A549 (cell line): ENCODE data around the gene ERH. TPM values are rescaled to one million over a fixed set of nuclear protein-coding genes. Genes with fewer than 3 reads are reported as not detected.

Experiments
- ATAC-seq, 2 experiments: fragments of 200-7000 bp in 1 of 2; fragments of >200 bp in 1 of 2; cut with Nextera tagmentation in 1 of 2; cut with Tn5 transposase in 1 of 2; 3 replicates each; pipeline versions ENCODE4 v1.8.0 to v1.9.1; 2018 to 2020; ENCODE audit warnings: mild to moderate bottlenecking in 1 of 2, moderate library complexity in 1 of 2
- CTCF ChIA-PET: fragments of 300-600 bp; sonication (Branson Sonifier 250); formaldehyde crosslinking; extraction: SDS; loops from one replicate; lab custom pipeline; 2021; ENCODE audit warnings: antibody characterized with exemption, inconsistent platforms; lab: Yijun Ruan, JAX
- POLR2A ChIA-PET: fragments of 350-600 bp; formaldehyde crosslinking; extraction: SDS; loops from one replicate; lab custom pipeline; 2021; ENCODE audit warnings: antibody characterized with exemption, inconsistent platforms; lab: Yijun Ruan, JAX
- DNase-seq, 2 experiments: peaks; one replicate each; pipeline versions ENCODE4 v3.0.0 to v3.0.0-alpha.2; 2011 to 2016; ENCODE audit warnings: low read depth in 1 of 2, low spot score in 1 of 2
- FAIRE-seq: peaks from 2 replicates; lab custom pipeline; 2011; peaks lifted over from hg19 to GRCh38; lab: Jason Lieb, UNC
- H3K27ac ChIP-seq, 2 experiments: fragments of >200 bp; sonication (Bioruptor Twin); formaldehyde crosslinking; 3 replicates each; pipeline ENCODE4 v1.5.1; 2016 to 2017
- H3K4me1 ChIP-seq: fragments of >200 bp; sonication (Bioruptor Twin); formaldehyde crosslinking; 3 replicates; pipeline ENCODE4 v1.6.1; 2016
- H3K4me2 ChIP-seq: fragments of >200 bp; sonication (Bioruptor Twin); formaldehyde crosslinking; 3 replicates; pipeline ENCODE4 v1.6.1; 2016
- H3K4me3 ChIP-seq: fragments of >200 bp; sonication (Bioruptor Twin); formaldehyde crosslinking; 3 replicates; pipeline ENCODE4 v1.5.1; 2016
- H3K9me3 ChIP-seq: fragments of >200 bp; sonication (Bioruptor Twin); formaldehyde crosslinking; 3 replicates; pipeline ENCODE4 v1.6.1; 2016
- CBX2 ChIP-seq: fragments of 200-600 bp; sonication (generic); IDR thresholded peaks from 2 replicates; pipeline ENCODE4 v1.6.1; 2016; ENCODE audit warnings: low read depth, mild to moderate bottlenecking, borderline replicate concordance
- CEBPB ChIP-seq, 2 experiments: fragments of >200 bp in 1 of 2; sonication (Bioruptor Twin) in 1 of 2; formaldehyde crosslinking in 1 of 2; IDR thresholded peaks; 2 replicates each; pipeline ENCODE4 v1.6.1; 2012 to 2016
- EHF ChIP-seq: fragments of 250-450 bp; sonication (Bioruptor Pico); IDR thresholded peaks from 2 replicates; pipeline ENCODE4 v1.5.0; 2020; ENCODE audit warnings: mild to moderate bottlenecking
- ESRRA ChIP-seq: fragments of 150-350 bp; IDR thresholded peaks from 2 replicates; pipeline ENCODE4 v1.6.1; 2014; ENCODE audit warnings: mild to moderate bottlenecking, low read length, borderline replicate concordance
- FOSL2 ChIP-seq, 2 experiments: fragments of 450-650 bp in 1 of 2; fragments of >200 bp in 1 of 2; sonication (Bioruptor Twin) in 1 of 2; formaldehyde crosslinking; IDR thresholded peaks; 2 replicates each; pipeline versions ENCODE4 v1.5.0 to v1.6.1; 2016 to 2020; ENCODE audit warnings: mild to moderate bottlenecking in 1 of 2, moderate library complexity in 1 of 2
- GATA3 ChIP-seq: IDR thresholded peaks from 2 replicates; pipeline ENCODE4 v1.6.1; 2012; ENCODE audit warnings: borderline replicate concordance
- HOXB5 ChIP-seq: fragments of 250-450 bp; sonication (Bioruptor Pico); IDR thresholded peaks from 2 replicates; pipeline ENCODE4 v1.5.0; 2020; ENCODE audit warnings: mild to moderate bottlenecking, moderate library complexity
- NFE2L2 ChIP-seq: fragments of 150-350 bp; conservative IDR thresholded peaks from 2 replicates; pipeline ENCODE4 v1.6.1; 2014; ENCODE audit warnings: low read length
- RAD21 ChIP-seq, 2 experiments: fragments of >200 bp in 1 of 2; sonication (Bioruptor Twin) in 1 of 2; formaldehyde crosslinking in 1 of 2; IDR thresholded peaks in 1 of 2; conservative IDR thresholded peaks in 1 of 2; 2 replicates in 1 of 2; 3 replicates in 1 of 2; pipeline ENCODE4 v1.6.1; 2012 to 2018; ENCODE audit warnings: inconsistent platforms in 1 of 2
- ZC3H11A ChIP-seq: fragments of 450-650 bp; IDR thresholded peaks from 2 replicates; pipeline ENCODE4 v1.6.1; 2014; ENCODE audit warnings: antibody characterized with exemption, mild to moderate bottlenecking
- WGBS: methylation state at CpG from one replicate; pipeline ENCODE4 v1.1.6; 2017; ENCODE audit errors: missing lambda C conversion rate; 5-methylcytosine and 5-hydroxymethylcytosine counted together
- polyA plus RNA-seq, 4 experiments: library from polyadenylated mRNA; depleted of rRNA in 3 of 4; stranded (reverse); fragments of >200 nt; fragmentation: RNase III in 1 of 4; extraction: RNeasy Plus Mini Kit Qiagen cat#74134 plus additional on column Dnase treatment in 1 of 4; gene quantifications; 2 replicates in 3 of 4; 3 replicates in 1 of 4; pipeline ENCODE4 v1.2.3, GENCODE V29; 2011 to 2017
- TF ChIP-seq, protein P1 (sequence below): fragments of 250-450 bp; sonication (Bioruptor Pico); IDR thresholded peaks from 2 replicates; pipeline ENCODE4 v1.5.0; 2021; ENCODE audit warnings: mild to moderate bottlenecking, moderate library complexity, borderline replicate concordance
- TF ChIP-seq, protein P2 (sequence below): fragments of >200 bp; sonication (Bioruptor Twin); formaldehyde crosslinking; IDR thresholded peaks from 3 replicates; pipeline ENCODE4 v1.6.1; 2016
- TF ChIP-seq, protein P3 (sequence below): fragments of 200-600 bp; sonication (generic); IDR thresholded peaks from 2 replicates; pipeline ENCODE4 v1.6.1; 2016; ENCODE audit warnings: antibody characterized with exemption, mild to moderate bottlenecking, moderate library complexity
- TF ChIP-seq, protein P4 (sequence below): fragments of >200 bp; sonication (Bioruptor Twin); formaldehyde crosslinking; IDR thresholded peaks from 2 replicates; pipeline ENCODE4 v1.6.1; 2016
- TF ChIP-seq, protein P5 (sequence below): fragments of 450-650 bp; IDR thresholded peaks from 2 replicates; pipeline ENCODE4 v1.6.1; 2014; ENCODE audit warnings: antibody characterized with exemption
- TF ChIP-seq, protein P6 (sequence below): IDR thresholded peaks from 2 replicates; pipeline ENCODE4 v1.6.1; 2012
- TF ChIP-seq, protein P7 (sequence below): fragments of >200 bp; sonication (Bioruptor Twin); formaldehyde crosslinking; IDR thresholded peaks from 3 replicates; pipeline ENCODE4 v1.5.1; 2016

ERH gene
- polyA plus RNA-seq, 2 of the 4 experiments (the other 2 are of a cell fraction) = 377 to 562 TPM

DNA sequence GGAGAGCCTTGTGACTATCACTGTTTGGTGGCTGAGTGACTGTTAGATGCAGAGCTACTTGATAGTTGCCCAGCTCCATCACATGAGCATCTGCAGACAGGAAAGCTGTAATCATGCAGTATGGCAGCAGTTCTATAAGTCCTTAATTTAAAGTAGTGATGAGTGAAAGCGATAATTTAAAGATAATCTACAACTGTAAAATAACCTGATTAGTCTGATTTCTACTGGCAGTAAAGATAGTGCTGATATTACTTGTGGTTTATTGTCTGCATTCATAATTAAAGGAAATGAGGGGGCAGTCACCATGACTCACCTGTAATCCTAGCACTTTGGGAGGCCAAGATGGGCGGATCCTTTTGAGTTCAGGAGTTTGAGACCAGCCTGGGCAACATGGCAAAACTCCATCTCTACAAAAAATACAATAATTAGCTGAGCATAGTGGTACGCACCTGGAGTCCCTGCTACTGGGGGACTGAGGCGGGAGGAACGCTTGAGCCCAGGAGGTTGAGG, 45.3 kb upstream of the ERH start:
- no peaks in the 10 kb centered on the region for H3K4me1 ChIP-seq
- CTCF ChIA-PET = interaction anchor here (1.1 to 2.0 kb wide), 3 partner anchors 16 to 202 kb away, joined by 3 to 7 read pairs (median 4); no protein-coding TSS in a partner anchor
- no peak overlapping the region for H3K4me3 ChIP-seq
- no peak overlapping the region for H3K27ac ChIP-seq
- POLR2A ChIA-PET = no interaction called here
- ATAC-seq = no peak
- 98% methylated on average over 5 of the region's 5 CpGs for WGBS
- TF ChIP-seq RAD21 (conservative IDR thresholded peaks at IDR 0.05 in 1 of 2, IDR thresholded peaks at IDR 0.05 in 1 of 2) (no peak), EHF (CRISPR knock-in tag) (no peak), HOXB5 (CRISPR knock-in tag) (no peak), CBX2 (no peak), ZC3H11A (no peak), NFE2L2 (no peak), CEBPB (IDR thresholded peaks at IDR 0.05) (no peak), ESRRA (no peak), FOSL2 (IDR thresholded peaks at IDR 0.05) (no peak), FOSL2 (CRISPR knock-in tag; IDR thresholded peaks at IDR 0.05) (no peak), GATA3 (no peak)
- TF ChIP-seq, protein P1, sequence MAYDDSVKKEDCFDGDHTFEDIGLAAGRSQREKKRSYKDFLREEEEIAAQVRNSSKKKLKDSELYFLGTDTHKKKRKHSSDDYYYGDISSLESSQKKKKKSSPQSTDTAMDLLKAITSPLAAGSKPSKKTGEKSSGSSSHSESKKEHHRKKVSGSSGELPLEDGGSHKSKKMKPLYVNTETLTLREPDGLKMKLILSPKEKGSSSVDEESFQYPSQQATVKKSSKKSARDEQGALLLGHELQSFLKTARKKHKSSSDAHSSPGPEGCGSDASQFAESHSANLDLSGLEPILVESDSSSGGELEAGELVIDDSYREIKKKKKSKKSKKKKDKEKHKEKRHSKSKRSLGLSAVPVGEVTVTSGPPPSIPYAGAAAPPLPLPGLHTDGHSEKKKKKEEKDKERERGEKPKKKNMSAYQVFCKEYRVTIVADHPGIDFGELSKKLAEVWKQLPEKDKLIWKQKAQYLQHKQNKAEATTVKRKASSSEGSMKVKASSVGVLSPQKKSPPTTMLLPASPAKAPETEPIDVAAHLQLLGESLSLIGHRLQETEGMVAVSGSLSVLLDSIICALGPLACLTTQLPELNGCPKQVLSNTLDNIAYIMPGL (CRISPR knock-in tag) = no peak
- TF ChIP-seq, protein P2, sequence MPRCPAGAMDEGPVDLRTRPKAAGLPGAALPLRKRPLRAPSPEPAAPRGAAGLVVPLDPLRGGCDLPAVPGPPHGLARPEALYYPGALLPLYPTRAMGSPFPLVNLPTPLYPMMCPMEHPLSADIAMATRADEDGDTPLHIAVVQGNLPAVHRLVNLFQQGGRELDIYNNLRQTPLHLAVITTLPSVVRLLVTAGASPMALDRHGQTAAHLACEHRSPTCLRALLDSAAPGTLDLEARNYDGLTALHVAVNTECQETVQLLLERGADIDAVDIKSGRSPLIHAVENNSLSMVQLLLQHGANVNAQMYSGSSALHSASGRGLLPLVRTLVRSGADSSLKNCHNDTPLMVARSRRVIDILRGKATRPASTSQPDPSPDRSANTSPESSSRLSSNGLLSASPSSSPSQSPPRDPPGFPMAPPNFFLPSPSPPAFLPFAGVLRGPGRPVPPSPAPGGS = no peak
- TF ChIP-seq, protein P3, sequence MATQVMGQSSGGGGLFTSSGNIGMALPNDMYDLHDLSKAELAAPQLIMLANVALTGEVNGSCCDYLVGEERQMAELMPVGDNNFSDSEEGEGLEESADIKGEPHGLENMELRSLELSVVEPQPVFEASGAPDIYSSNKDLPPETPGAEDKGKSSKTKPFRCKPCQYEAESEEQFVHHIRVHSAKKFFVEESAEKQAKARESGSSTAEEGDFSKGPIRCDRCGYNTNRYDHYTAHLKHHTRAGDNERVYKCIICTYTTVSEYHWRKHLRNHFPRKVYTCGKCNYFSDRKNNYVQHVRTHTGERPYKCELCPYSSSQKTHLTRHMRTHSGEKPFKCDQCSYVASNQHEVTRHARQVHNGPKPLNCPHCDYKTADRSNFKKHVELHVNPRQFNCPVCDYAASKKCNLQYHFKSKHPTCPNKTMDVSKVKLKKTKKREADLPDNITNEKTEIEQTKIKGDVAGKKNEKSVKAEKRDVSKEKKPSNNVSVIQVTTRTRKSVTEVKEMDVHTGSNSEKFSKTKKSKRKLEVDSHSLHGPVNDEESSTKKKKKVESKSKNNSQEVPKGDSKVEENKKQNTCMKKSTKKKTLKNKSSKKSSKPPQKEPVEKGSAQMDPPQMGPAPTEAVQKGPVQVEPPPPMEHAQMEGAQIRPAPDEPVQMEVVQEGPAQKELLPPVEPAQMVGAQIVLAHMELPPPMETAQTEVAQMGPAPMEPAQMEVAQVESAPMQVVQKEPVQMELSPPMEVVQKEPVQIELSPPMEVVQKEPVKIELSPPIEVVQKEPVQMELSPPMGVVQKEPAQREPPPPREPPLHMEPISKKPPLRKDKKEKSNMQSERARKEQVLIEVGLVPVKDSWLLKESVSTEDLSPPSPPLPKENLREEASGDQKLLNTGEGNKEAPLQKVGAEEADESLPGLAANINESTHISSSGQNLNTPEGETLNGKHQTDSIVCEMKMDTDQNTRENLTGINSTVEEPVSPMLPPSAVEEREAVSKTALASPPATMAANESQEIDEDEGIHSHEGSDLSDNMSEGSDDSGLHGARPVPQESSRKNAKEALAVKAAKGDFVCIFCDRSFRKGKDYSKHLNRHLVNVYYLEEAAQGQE = no peak
- TF ChIP-seq, protein P4, sequence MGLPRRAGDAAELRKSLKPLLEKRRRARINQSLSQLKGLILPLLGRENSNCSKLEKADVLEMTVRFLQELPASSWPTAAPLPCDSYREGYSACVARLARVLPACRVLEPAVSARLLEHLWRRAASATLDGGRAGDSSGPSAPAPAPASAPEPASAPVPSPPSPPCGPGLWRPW = no peak
- TF ChIP-seq, protein P5, sequence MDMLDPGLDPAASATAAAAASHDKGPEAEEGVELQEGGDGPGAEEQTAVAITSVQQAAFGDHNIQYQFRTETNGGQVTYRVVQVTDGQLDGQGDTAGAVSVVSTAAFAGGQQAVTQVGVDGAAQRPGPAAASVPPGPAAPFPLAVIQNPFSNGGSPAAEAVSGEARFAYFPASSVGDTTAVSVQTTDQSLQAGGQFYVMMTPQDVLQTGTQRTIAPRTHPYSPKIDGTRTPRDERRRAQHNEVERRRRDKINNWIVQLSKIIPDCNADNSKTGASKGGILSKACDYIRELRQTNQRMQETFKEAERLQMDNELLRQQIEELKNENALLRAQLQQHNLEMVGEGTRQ = no peak
- no peak for FAIRE-seq
- no peak for DNase-seq
- H3K4me2 ChIP-seq = no peak overlapping the region
- H3K9me3 ChIP-seq = no peaks in the 10 kb centered on the region

DNA sequence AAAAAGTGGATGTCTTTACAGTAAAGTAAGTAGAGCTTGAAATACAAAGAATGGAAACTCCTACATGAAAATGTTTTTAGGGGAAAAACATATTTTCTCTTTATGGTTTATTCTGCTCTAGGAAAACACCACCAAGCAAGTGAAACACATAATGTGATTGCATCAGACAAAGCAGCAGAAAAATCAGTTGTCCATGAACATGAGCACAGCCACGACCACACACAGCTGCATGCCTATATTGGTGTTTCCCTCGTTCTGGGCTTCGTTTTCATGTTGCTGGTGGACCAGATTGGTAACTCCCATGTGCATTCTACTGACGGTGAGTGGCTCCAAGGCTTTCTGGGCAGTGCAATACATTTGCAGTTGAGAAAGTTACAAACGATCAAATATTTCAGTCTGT, 43.8 kb upstream of the ERH start:
- H3K4me2 ChIP-seq = no peak overlapping the region
- no peak for FAIRE-seq
- no peak for DNase-seq
- no peaks in the 10 kb centered on the region for H3K4me1 ChIP-seq
- no peak for ATAC-seq
- ChIA-PET POLR2A (interaction anchor here (0.6 kb wide), 1 partner anchor 44 kb away, joined by 3 read pairs; the partner anchor contains the start of genes ERH and SLC39A9), CTCF (interaction anchor here (0.7 to 1.2 kb wide), 3 partner anchors 18 to 181 kb away, joined by 3 to 4 read pairs (median 3); no protein-coding TSS in a partner anchor)
- H3K4me3 ChIP-seq = no peak overlapping the region
- 83% methylated on average over 5 of the region's 5 CpGs for WGBS
- TF ChIP-seq, protein P6, sequence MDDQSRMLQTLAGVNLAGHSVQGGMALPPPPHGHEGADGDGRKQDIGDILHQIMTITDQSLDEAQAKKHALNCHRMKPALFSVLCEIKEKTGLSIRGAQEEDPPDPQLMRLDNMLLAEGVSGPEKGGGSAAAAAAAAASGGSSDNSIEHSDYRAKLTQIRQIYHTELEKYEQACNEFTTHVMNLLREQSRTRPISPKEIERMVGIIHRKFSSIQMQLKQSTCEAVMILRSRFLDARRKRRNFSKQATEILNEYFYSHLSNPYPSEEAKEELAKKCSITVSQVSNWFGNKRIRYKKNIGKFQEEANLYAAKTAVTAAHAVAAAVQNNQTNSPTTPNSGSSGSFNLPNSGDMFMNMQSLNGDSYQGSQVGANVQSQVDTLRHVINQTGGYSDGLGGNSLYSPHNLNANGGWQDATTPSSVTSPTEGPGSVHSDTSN = no peak
- no peak for TF ChIP-seq CEBPB (IDR thresholded peaks at IDR 0.05)
- TF ChIP-seq, protein P7, sequence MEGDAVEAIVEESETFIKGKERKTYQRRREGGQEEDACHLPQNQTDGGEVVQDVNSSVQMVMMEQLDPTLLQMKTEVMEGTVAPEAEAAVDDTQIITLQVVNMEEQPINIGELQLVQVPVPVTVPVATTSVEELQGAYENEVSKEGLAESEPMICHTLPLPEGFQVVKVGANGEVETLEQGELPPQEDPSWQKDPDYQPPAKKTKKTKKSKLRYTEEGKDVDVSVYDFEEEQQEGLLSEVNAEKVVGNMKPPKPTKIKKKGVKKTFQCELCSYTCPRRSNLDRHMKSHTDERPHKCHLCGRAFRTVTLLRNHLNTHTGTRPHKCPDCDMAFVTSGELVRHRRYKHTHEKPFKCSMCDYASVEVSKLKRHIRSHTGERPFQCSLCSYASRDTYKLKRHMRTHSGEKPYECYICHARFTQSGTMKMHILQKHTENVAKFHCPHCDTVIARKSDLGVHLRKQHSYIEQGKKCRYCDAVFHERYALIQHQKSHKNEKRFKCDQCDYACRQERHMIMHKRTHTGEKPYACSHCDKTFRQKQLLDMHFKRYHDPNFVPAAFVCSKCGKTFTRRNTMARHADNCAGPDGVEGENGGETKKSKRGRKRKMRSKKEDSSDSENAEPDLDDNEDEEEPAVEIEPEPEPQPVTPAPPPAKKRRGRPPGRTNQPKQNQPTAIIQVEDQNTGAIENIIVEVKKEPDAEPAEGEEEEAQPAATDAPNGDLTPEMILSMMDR = no peak
- H3K27ac ChIP-seq = peak overlapping the region in 1 of 2 experiments; percentile 26; a peak in 1 of 6 replicates
- H3K9me3 ChIP-seq = no peaks in the 10 kb centered on the region
